NCI-H2107 treated with DMSO at 0.1 percent for 48 hours (cell line): Measurements from ENCODE around the gene STAMBP.
"Not testable (repeated sequence)": the region's sequence is repeated elsewhere in the genome, so short reads cannot be mapped to it uniquely, and the experiment has no call there.

Experiments
- DNase-seq: peaks from one replicate; lab custom pipeline; 2025; ENCODE audit not compliant: unreplicated experiment; lab: John Stamatoyannopoulos, UW

Gene STAMBP

DNA sequence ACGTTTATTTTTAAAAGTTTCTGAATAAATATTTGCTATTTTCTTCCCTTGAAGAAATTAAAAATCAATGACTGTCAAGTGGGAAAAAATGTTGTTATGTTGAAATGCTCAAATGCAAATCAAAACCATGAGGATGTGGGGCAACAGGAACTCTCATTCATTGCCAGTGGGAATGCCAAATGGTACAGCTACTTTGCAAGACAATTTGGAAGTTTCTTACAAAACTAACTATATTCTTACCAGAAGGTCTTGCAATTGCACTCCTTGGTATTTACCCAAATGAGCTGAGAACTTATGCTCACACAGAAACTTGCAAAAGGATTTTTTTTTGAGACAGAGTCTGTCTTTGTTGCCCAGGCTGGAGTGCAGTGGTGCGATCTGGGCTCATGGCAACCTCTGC lies 56.6 kb downstream of the STAMBP start:
- no peak for DNase-seq

DNA sequence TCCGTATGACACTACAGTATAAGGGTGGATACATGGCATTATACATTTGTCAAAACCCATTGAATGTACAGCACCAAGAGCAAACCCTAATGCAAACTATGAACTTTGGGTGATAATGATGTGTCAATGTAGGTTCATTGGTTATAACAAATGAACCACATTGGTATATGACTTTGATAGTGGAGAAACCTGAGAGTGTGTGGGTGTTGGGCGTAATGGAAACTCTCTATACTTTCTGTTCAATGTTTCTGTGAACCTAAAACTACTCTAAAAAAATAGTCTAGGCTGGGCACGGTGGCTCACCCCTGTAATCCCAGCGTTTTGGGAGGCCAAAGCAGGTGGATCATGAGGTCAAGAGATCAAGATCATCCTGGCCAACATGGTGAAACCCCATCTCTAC lies 57.6 kb downstream of the STAMBP start:
- DNase-seq, result no peak

DNA sequence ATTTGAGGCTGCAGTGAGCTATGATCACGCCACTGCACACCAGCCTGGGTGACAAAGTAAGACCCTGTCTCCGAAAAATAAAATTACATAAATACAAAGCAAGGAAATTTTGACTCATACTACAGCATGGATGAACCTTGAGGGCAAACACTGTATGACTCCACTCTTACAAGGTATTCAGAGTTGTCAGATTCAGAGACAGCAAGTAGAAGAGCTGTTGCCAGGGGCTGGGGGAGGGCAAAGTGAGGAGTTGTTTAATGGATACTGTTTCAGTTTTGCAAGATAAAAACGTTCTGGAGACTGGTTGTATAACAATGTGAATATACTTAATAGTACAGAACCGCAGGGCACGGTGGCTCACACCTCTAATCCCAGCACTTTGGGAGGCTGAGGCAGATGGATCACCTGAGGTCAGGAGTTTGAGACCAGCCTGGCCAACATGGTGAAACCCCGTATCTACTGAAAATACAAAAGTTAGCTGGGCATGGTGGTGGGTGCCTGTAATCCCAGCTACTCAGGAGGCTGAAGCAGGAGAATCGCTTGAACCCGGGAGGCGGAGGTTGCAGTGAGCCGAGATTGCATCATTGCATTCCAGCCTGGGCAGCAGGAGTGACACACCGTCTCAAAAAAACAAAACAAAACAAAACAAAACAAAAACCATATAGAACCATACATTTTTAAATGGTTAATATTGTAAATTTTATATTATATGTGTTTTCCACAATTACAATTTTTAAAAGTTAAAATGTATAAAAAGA lies 59.0 kb downstream of the STAMBP start:
- not testable (repeated sequence) for DNase-seq

DNA sequence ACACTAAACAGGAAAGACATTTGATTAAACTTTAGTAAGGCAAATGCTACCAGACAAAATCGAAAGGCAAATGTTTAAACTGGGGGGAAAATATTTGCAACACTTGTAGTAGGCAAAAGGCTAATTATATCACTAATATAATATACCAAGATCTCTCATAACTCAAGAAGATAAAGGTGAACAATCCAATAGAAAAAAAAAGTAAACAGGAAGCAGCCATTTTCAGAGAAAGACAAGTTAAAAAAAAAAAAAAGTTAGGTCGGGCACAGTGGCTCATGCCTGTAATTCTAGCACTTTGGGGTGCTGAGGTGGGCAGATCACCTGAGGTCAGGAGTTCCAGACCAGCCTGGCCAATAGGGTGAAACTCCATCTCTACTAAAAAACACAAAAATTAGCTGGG lies 59.6 kb downstream of the STAMBP start:
- no peak for DNase-seq

DNA sequence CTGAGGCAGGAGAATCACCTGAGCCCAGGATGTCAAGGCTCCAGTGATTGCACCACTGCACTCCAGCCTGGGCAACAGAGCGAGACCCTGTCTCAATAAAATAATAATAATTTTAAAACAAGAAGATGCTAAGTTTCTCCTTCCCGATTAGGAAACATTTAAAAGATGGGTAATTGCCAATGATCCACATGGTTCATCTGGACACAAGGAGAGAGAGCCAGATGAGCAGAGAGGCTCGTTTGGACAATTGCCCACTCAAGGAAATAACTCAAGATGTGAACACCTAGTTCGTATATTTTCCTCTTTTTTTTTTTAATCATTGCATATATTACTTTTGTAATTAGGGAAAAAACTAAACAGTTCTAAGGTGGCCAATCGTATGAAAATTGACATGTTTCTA lies 60.4 kb downstream of the STAMBP start:
- DNase-seq, result no peak

DNA sequence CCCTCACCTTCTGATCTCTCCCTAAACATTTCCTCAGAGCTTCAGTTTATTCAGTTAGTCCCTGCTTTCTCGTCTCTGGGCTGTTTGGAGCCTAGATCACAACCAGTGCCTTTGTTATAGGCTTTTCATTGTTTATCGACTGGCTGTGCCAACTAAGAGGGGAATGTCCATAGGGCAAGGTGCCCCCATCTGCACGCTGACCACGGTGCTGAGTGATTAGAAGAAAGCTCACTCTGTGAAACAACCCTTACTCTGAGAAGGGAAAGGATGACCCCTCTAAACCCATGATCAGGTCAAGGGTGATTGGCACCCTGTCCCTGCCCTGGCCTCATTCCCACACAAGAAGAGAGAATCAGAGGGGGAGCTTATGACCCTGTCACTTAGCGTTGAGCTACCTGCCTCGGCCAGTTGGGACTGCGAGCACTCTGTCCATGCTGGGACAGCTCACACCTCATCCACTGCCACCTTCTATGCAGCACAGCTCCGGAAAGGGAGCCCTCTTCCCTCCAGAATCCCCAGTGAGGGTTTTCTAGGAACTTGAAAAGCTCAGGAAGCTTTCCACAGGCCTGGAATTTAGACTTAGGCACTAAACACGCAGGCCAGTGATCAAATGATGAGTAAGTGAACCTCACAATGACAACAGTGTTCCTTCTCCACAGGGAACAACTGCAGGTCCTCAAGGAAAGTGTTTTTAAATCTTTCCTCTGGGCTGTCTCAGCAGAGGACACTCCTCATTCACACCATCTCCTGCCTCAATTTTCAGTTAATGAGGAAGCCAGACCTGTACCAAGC lies 61.7 kb downstream of the STAMBP start:
- no peak for DNase-seq

DNA sequence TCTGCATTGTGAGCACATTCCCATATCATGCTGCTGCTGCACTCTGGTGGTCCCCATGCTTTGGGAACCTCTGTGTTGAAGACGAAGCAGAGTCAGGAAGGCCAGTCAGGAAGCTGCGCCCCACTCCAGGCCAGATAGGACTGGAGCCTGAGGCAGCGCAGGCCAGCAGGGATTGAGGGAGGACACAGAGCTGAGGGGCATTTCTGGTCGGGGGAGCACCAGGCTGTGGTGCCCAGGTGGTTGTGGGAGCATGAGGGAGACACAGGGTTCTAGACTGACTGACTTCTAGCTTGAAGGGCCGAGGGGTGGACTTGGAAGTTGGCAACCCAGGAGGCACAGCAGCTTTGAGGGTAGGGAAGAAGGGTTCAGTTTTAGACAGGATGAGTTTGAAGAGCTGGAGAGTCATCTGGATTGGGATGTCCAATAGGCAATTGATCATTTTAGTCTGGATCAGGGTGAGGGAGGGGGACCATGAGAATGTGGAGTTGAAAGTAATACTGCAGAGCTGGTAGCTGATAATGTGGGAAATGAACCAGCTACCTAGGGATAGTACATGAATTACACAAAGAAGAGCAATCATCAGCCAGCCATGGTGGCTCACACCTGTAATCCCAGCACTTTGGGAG lies 62.6 kb downstream of the STAMBP start:
- no peak for DNase-seq

DNA sequence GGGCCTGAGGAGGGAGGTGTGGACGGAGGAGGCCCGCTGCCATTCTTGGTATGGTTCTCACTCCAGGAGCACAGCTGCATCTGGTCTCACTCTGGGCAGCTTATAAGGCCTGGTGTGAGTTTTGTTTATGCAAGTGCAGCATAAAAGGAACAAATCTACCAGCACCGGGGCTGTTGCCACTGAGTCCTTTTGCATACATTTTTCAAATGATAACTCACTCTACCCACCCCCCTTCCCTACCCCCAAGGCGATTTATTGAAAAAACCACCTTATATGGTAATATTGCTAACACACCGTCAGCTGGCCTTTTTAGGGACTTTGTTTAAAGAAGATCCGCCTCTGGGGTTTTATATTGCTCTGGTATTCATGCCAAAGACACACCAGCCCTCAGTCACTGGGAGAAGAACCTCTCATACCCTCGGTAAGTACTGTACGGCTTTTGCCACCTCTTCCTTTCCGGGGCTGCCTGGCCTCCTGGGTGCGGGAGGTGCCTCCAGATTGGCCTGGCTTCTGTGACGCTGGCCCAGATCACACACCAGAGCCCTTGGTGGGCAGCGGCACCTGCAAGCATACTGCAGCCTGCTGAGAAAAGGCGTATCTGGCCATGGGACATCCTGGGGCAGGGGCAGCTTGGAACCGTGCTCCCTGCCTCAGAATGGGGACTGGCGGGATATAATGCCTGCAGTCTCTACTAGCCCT lies 64.0 kb downstream of the STAMBP start, which contains the start of gene ACTG2:
Gene ACTG2 (plus strand): TSS at position 378 of the 699 bp plus-strand sequence. CDS start 8,304 bp downstream, outside the sequence.
- no peak for DNase-seq

DNA sequence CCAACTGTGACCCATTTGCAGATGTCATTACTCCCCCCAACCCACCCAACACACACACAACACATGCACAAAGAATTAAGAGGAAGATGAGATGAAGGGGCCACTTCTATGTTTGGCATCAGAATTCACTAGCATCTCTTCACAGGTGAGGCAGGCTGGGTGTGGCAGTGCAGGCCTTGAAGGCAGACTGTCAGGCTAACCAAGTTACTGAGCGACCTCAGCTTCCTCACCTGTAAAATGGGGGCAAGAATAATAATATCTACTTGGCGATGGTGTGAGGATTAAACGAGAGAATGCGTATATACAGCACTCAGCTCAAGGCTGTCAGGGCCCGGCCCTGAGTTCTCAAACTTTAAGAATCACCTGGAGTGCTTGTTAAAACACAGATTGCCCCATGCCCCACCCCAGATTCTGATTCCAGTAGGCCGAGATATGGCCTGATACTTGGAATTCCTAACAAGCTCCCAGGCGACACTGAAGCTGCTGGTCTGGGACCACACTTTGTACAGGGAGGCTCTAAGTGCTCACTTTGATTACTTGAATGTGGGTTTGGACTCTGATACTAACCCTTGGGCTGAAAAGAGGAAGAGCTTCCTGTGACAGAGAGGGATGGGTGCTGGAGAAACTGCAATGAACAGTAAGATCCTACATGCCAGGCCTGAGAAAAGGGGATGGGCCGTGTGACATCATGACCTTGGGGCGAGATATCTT lies 65.2 kb downstream of the STAMBP start:
- no peak for DNase-seq

DNA sequence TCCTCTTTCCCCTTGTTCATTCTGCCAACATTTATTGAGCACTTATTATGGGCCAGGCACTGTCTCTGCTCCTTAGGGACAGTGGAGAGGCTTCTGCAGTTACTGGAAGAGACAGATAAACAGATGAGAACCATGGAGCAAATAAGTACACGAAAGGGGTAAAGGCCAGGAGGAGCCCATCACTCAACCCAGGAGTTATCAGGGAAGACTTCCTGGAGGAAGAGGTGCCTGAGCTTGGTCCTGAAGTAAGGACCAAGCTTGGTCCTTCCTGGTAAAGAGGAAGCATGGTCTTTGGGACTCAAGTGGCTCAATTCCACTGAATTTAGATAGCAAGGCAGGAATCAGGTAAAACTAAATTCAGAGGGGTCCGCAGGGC lies 65.7 kb downstream of the STAMBP start:
- DNase-seq, result no peak

DNA sequence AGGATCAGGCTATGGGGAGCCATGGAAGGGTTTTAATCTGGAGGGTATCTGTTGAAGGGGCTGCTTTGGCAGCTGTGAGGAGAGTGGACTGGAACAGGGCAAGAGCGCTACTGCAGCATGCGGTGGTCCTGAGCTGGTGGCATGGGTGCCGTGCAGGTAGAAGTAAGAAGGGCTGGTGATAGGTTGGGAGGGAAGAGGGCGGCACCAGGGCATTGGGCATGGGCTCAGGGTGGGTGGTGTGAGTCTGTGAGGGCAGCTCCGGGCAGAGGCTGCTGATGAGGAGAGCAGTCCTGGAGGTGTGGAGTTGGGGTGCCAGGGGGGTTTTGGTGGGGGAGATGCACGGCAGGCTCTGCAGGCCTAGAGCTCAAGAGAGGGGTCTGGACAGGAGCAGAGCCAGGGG lies 66.1 kb downstream of the STAMBP start:
- no peak for DNase-seq

DNA sequence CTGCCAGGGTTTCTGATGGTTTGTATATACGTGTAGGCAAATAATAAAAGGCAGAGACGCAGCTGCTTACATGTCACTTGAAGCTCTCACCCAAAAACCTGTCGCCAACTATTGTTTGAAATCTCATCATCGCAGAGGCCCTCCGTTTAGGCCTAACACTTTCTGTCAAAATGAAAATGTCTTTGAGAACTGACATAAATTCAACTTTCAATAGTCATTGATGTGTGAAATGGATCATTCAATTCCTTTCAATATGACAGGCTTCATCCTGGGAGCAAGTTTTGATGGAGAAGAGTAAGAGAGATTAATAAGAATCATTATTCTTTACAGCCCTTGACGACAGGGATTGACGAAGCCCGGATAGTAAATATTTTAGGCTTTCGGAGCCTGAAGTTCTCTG lies 66.7 kb downstream of the STAMBP start:
- DNase-seq, result no peak

DNA sequence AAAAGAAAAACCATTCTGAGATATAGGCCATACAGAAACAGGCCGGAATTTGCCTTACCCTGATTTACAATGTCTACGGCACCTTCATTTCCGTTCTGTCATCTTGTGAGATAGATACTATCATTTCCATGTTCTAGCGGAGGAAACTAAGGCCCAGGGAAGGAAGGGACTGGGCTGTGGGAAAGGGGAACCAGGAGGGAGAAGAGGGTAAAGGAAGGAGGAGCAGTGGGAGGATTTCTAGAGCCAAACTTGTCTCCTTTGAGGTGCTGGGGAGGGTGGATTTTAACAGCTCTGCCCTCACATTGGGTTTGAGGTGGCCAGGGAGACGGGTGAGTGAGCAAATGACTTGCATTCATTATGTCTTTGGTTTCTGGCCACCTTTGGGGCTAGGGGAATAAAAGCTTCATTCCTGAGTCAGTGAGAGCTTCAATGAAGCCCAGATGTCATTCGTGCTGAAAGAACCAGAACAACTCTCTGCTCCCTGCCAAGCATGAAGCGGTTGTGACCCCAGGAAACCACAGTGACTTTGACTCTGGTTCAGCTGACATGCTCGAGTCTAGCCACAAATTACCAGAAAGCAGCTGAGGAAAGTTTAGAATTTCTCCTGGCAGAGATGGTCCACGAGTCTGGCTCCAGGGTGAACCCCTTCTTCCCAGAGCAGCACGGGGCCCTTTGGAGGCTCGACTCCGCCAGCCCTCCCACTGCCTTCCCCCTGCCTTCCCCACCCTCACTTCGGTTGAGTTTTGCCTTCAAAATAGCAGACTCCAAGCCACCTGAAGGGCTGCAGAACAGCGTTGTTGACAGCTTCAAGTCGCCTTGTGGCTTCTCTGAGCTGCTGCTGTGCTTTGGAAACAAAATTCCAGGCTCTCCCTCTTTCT lies 67.8 kb downstream of the STAMBP start:
- peak; percentile 27 for DNase-seq

DNA sequence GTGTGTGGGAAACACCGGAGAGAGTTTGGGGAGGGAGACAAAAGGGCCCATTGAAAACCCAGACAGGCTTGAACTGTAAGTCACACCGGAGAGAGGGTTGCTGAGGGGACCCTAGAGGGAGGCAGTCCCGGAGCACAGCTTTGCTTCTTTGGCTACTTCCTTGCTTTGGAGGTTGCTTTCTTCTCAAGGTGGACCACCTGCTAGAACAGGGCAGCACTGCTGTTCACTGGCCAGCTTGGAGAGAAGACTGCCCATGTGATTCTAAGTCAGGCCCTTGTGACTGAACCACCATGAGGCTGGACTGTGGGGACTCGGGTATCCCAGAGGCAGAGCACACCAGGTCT lies 68.5 kb downstream of the STAMBP start:
- DNase-seq, result no peak

DNA sequence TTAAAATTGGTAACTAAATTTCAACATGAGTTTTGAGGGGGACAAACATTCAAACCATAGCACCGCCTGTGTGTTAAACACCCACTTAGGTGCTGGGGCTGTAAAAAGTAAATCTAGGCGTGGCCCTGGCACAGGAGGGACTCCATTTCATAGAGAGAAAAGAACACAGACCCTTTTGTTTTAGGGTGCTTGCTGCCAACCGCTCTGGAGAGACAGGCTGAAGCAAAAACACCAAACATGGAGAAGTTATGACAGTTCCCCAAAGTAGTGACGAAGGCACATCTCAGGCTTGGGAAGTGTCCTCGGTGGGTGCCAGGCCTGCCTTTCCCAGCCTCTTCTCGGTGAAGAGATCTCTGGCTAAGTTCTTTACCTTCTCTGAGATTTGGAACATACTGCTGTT lies 69.2 kb downstream of the STAMBP start:
- no peak for DNase-seq

DNA sequence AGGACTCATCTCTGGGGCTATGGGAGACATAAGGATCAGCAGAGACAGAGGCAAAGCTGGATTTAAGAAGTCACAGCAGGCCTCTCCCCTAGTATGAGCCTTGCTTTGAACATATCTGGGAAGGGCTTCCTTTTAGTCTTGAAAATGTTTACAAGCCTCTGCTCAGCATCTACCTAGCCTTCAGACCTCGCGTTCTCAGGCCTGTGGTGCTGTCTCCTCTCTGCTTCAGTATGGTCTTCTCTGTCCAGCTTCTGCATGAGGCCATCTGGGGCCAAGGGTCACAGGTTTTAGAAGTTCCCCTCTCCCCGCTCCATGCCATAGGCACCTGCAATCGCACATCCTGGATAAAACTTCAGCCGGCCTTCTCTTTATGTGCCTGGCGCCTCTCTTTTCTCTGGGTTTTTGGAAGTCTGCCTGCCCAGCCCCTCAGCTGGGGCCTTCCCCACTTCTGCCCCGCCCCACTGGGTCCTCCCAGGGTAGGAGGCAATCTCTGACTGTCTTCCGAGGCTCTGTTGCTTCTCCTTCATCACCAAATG lies 71.1 kb downstream of the STAMBP start:
- DNase-seq, result no peak

DNA sequence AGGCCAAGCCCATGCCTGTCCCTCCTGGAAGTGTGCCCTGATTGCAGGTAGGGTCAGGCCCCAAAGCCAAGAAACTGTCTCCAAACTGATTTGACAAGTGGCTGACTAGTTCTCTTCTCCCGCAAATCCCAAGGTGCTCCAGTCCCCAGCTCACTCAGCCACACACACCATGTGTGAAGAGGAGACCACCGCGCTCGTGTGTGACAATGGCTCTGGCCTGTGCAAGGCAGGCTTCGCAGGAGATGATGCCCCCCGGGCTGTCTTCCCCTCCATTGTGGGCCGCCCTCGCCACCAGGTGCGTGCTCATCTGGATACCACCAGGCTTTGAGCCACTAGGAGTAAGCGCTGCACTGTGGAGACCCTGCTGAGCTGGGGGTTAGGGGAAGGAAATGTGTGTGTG lies 72.4 kb downstream of the STAMBP start:
- no peak for DNase-seq

DNA sequence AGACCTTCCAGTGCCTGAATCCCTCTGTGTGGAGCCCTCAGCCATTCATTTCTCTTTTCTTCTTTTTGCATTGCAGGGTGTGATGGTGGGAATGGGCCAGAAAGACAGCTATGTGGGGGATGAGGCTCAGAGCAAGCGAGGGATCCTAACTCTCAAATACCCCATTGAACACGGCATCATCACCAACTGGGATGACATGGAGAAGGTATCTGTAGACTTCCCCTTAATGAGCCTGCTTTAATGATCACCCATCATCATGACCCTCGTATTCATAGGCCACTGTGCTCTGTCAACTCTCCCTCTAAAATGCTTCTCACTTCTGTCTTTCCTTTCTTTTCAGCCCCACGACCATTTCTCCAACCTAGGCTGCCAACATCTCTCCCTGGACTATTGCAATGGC lies 73.5 kb downstream of the STAMBP start:
- DNase-seq, result no peak

DNA sequence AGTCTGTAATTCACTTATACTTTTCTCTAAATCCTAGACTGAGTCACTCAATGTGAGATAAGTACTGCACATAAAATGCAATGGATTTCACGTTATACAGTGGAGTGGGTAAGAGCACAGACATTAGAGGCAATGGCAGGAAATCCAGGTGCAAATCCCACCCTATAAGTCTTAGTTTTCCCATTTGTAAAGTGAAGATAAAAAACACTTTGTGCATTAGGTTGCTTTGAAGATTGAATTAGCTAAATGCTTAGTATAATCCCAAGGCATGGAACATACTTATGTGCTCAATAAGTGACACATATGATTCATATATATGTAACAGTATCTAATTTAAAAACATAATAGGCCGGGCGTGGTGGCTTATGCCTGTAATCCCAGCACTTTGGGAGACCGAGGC lies 74.6 kb downstream of the STAMBP start:
- DNase-seq, result no peak
